ENCODE results near the gene PRKG1.
"Not testable (repeated sequence)": the region's sequence is repeated elsewhere in the genome, so short reads cannot be mapped to it uniquely, and the experiment has no call there.

Gene PRKG1

DNA sequence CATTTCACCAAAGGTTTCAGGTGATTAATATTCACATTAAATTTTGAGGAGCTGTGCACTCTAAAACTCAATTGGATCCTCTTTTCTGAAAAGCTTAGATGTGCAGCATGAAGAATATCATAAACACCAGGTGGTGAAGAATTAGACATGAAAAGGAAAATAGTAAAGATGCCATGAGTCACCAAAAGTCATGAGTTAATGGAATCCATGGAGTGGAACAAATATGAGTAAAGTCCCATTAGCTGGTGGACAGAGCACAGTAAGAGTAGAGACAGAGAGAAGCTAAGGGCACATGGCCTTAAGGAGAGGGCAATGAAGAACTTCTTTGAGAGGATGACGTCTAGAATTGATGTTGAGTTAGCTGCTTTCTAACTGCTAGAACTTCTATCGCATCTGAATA is 353.5 kb downstream of the PRKG1 start:
- DNase-seq (ENCODE audit: low spot score) = no peak

DNA sequence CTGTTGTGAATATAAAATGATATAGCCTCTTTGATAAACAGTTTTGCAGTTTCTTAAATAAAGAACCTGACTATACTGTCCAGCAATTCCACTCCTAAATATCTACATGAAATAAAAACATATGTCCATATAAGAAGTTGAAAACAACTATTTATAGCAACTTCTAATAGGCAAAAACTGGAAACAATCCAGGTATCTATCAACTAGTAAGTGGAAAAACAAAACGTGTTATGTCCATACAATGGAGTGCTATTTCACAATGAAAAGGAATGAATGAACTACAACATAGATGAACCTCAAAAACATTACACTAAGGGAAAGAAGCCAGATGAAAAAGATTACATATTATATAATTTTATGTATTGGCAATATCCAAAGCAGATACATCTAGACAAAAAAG is 356.2 kb downstream of the PRKG1 start:
- DNase-seq (ENCODE audit: low spot score) = no peak

DNA sequence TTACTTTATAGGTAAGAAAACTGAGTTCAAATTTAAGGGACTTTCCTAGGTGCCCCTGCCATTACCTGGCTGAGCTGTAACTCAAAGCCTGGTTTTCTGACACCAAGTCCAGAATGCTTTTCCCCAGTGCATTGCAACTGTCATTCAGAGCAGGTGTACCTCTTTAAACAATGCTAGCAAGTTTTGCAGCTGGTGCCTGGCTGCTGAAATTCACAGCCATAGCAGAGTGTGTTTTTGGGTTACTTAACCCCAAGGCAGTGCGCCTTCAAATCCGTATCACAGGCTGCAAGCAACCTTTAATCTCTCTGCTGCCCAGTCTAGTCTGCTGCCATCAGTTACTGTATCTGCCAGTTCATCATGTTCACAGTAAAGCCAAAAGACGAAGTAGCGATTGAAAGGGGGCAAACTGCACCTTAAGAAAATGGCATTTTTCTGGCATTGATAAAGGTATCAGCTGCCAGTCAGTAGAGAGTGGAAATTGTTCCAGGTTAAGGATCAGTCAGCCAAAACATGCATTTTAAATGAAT is 359.7 kb downstream of the PRKG1 start:
- no peak for DNase-seq (ENCODE audit: low spot score)

- DNase-seq (ENCODE audit: low spot score) = no peak
These were observed 362.5 kb downstream of the PRKG1 start for GRCh38 chr10:51436805-51437204.

GRCh38 chr10:51439645-51440044 is 365.4 kb downstream of the PRKG1 start:
- DNase-seq (ENCODE audit: low spot score) = no peak

GRCh38 chr10:51445588-51445987 is 371.3 kb downstream of the PRKG1 start:
- no peak for DNase-seq (ENCODE audit: low spot score)

DNA sequence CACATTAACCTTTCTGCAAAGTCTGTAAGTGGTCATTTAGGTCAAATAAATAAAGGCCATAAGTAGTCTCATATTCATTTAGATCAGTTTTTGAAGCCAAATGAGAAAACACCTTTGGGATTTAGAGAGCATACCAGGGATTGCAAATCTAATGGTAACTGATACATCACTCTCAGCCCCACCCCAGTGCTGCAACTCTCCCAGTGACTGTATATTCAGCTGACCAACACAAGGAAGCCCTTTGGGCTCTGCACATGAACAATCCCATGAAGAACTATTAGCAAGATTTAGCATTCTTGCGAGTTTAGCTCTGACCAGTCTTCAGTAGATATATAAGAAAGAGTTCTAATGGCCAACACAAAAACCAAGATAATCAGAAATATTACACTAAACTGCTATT is 372.8 kb downstream of the PRKG1 start:
- DNase-seq (ENCODE audit: low spot score) = no peak

DNA sequence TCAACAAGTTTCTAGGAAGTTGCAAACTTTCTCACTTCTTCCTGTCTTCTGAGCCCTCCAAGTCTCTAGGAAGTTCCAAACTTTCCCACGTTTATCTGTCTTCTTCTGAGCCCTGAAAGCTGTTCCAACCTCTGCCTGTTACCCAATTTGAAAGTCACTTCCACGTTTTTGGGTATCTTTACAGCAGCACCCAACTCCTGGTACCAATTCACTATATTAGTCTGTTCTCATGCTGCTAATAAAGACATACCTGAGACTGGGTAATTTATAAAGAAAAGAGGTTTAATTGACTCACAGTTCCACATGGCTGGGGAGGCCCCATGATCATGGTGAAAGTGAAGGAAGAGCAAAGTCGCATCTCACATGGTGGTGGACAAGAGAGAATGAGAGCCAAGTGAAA is 381.5 kb downstream of the PRKG1 start:
- not testable (repeated sequence) for DNase-seq (ENCODE audit: low spot score)

DNA sequence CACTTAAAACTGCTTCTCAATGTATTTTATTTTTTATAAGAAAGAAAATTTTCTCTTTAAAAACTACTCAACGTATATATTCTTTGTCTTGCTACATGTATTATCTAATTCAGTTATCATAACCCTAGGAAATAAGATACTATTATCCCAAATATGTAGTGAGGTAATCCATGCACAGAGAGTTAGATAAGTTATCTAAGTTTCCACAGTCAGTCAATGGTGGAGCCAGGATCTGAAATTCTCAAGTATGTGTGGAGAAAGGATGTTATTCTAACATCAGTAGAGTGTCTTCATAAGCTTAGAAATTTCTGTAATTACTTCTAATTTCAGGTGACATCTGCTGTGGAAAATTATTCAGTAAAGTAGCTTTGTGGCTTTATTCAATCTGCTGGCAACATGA is 385.2 kb downstream of the PRKG1 start:
- DNase-seq (ENCODE audit: low spot score) = no peak

DNA sequence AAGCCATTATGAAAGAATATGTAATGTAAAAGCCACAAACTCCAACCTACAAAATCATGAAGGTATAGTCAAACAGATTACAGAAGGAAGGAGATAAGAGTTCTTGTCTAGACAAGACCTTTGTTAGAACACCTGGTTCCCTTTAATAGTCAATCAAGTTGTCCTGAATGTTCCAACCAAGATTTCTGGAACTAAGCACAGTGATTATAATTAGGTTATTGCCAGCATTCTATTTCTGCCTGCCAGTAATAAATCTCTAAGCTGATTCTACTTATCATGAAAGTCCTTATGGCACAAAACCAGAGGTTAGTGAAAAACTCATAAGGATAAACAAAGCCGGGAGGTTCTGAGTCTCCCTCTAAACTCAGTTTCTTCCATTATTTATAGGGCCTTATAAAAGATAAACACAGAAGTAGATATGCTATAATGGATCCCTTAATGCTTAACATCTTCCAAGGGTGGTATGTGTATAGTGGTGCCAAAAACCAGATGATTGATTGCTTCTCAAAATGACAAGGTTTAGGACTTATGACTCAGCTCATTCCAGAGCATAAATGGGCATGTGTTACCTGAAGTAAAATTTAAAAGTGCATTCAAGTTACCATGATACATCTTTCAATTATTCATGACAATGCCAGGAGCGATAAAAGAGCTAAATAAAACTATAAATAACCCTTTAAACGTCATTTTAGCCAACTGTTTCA is 387.9 kb downstream of the PRKG1 start:
- no peak for DNase-seq (ENCODE audit: low spot score)

- DNase-seq (ENCODE audit: low spot score) = no peak
These were observed 394.1 kb downstream of the PRKG1 start for GRCh38 chr10:51468424-51468823.

GRCh38 chr10:51469686-51470085 is 395.4 kb downstream of the PRKG1 start:
- DNase-seq (ENCODE audit: low spot score) = no peak

DNA sequence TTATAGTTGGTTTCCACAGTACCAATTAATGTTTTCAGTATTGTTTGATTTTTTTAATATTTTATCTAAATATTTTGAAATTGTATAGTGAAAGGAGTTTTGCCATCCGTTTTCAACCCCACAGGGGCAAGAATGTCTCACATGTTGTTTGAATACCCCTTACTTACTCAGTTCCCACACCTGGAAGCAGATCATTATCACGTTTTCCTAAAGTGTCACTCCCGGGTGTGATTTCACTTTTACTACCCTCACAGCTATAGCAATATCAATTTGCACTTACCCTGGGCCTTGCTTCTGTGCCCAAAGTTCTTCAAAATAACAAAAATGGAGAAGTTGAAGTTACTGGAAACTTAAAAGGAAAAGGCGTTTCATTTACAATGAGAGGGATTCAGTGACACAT is 397.0 kb downstream of the PRKG1 start:
- no peak for DNase-seq (ENCODE audit: low spot score)

DNA sequence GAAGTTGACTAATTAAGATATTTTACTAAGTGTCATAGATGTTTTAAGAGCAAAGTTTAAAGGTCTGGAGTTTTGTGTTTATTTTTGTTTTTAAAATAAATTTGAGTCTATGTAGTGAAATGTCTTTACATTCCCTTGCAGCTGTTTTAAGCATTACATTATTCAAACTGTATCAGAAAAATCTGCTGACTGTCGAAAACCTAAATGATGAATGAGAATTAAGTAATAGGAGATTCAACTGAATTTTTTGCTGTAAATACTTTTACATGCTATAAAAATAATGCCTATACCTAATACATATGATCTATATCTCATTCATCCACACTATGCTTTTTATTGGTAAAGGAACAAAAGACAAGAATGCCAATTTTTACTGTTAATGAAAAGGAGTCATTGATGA is 397.9 kb downstream of the PRKG1 start:
- no peak for DNase-seq (ENCODE audit: low spot score)

DNA sequence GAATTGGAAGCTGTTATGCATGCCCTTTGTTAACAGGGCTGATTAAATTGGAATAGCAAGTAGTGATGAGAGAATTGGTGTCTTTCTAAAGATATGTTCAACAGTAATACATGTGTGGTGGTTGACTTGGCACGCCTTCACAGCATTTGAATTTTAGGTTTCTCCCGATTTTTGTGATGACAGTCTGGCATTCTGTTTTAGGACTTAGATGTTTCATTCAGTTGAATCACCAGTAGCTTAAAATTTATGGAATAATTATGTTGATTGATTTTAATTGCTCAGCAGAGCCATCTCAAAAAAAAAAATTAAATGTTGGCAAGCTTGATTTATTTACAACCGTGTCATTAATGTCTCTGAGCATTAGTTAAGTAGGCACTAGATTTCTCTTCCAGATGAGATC is 405.4 kb downstream of the PRKG1 start:
- no peak for DNase-seq (ENCODE audit: low spot score)

- DNase-seq (ENCODE audit: low spot score) = no peak
These were observed 411.4 kb downstream of the PRKG1 start for GRCh38 chr10:51485668-51486067.

GRCh38 chr10:51487576-51487975 is 413.3 kb downstream of the PRKG1 start:
- DNase-seq (ENCODE audit: low spot score) = no peak

DNA sequence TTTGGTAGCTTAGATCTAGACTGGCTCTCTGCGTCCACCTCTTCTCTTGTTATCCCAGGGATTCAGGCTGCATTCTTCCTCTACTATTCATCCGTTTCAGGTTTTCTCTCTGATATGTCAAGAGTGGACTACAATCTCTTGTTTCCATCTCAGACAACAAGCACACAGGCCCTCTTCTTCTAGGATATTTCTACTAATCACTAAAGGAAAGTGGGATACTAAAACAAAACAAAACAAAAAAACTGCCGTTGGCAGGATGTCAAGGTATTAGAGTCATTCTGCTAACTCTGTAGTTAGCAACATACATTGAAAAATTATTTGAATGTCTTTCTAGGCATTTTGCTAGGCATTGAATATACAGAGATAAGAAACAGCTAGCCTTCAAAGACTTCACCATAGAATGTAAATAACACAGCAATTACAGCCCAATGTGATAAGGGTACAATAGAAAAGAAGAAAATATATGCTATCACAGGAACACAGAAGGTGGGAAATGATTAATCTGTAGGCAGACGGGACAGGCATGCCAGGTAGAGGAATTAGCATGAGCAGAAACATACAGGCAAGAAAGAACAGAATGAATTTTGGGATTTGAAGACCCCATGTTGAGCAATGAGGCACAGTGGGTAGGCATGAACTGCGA is 414.6 kb downstream of the PRKG1 start:
- DNase-seq (ENCODE audit: low spot score) = no peak

DNA sequence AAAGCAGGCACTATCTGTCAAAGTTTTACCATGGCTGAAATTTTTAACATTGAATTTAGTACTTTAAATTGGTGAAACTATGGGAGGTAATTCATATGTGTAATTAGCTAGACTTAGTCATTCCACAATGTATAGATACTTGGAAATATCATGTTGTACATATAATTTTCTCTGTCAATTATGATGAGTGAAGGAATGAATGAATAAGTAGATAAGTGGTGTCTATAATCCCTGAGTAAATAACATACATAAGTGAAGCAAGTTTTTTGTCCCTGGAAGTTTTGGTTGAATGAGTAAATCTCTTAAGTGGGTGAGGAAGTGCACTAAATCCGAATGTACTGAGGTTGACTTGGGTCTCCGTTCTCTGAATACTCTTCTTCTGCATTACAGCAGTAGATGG is 424.1 kb downstream of the PRKG1 start:
- DNase-seq (ENCODE audit: low spot score) = no peak

- DNase-seq (ENCODE audit: low spot score) = no peak
These were observed 427.1 kb downstream of the PRKG1 start for GRCh38 chr10:51501396-51501795.

DNA sequence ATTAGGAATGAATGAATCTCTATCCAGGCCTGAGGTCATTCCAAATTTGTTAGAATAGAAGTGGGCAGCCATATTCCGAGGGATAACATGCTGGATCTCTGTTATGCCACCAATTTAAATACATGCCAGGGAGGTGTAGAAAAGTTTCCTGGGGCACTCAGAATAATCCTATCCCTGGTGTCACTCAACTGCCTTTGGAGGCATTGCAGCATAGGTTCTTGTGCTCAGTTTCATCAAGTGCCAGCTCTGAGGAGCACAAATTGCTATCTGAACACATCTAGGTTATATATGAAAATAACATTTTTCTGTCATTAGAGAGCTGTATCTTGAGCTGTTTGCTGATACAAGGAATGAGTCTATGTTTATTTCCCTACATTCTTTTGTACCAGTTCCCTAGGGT is 427.8 kb downstream of the PRKG1 start:
- no peak for DNase-seq (ENCODE audit: low spot score)

DNA sequence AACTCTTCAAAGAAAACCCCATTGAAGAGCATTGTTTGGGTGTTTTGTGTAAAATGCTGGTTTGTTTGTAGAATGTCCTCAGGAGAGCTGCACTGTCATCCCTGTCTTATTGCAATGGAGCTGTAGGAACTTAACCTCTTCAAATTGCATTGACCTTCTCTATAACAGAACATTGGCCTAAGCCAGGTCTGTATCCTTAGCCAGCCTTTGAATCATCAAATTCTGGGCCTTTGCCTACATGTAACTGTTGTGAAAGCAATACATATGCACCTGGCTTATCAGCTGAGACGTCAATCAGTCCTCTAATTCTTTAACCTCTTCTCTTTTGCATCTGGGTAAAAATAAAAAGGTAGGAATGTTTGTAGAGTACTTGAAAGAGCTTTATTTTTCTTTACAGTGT is 429.1 kb downstream of the PRKG1 start:
- no peak for DNase-seq (ENCODE audit: low spot score)

GRCh38 chr10:51507476-51507875 is 433.2 kb downstream of the PRKG1 start:
- DNase-seq (ENCODE audit: low spot score) = no peak

DNA sequence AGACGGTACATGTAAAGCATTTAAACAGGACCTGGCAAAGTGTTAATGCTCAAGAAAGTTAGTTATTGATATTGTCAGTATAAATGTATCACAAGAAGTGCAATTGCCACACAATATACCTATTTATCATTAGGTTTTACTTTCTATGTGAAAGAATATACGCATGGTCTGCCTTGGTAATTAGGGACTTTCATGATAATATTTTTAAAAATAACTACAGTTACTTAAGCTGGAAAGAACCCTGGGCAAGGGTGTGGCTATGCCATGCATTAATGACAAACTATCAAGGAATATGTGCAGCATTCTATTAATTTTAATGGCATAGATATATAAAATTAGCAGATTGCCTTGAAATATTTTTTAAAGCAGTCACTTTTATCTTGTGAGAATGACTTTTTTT is 433.9 kb downstream of the PRKG1 start:
- no peak for DNase-seq (ENCODE audit: low spot score)
